BJ (cell line): ENCODE measurements around the gene ACVR1. TPM values are rescaled to one million over a fixed set of nuclear protein-coding genes. Genes with fewer than 3 reads are reported as not detected.

ENCODE experiments used
- CTCF ChIA-PET: fragments of 350-600 bp; formaldehyde crosslinking; extraction: SDS; loops from one replicate; lab custom pipeline; 2021; ENCODE audit warnings: antibody characterized with exemption, inconsistent platforms; lab: Yijun Ruan, JAX
- POLR2A ChIA-PET: fragments of 300-600 bp; sonication (Branson Sonifier 250); formaldehyde crosslinking; extraction: SDS; loops from one replicate; lab custom pipeline; 2021; ENCODE audit warnings: antibody characterized with exemption; lab: Charles Lee
- DNase-seq: peaks from one replicate; pipeline ENCODE4 v3.0.0-alpha.2; 2011; ENCODE audit warnings: low read depth
- H3K27me3 ChIP-seq: 2 replicates; pipeline ENCODE4 v1.6.0; 2011; ENCODE audit warnings: low read length; ENCODE audit not compliant: control insufficient read depth, insufficient read depth
- H3K36me3 ChIP-seq: 2 replicates; pipeline ENCODE4 v1.5.1; 2011; ENCODE audit warnings: low read length; ENCODE audit not compliant: control insufficient read depth, insufficient read depth
- H3K4me3 ChIP-seq: 2 replicates; pipeline ENCODE4 v1.5.1; 2011; ENCODE audit warnings: low read depth, mild to moderate bottlenecking, control low read depth, low read length
- CTCF ChIP-seq: IDR thresholded peaks from 2 replicates; pipeline ENCODE4 v1.5.1; 2011; ENCODE audit warnings: low read depth, mild to moderate bottlenecking, control low read depth, inconsistent platforms, low read length, moderate library complexity; ENCODE audit not compliant: insufficient read depth
- polyA plus RNA-seq: library from polyadenylated mRNA; depleted of rRNA; stranded (reverse); fragments of >200 nt; gene quantifications from 2 replicates; pipeline ENCODE4 v1.2.3, GENCODE V29; 2011

Gene ACVR1
- polyA plus RNA-seq, 1 experiment = 28.5 TPM

GRCh38 chr2:157813467-157813866 lies 62.7 kb downstream of the ACVR1 start:
- CTCF ChIA-PET = no interaction called here
- no peak overlapping the region for H3K4me3 ChIP-seq
- POLR2A ChIA-PET = no interaction called here
- no peak for TF ChIP-seq CTCF
- peaks cover 7% of the 10 kb centered on the region for H3K36me3 ChIP-seq
- no peaks in the 10 kb centered on the region for H3K27me3 ChIP-seq
- DNase-seq = no peak

GRCh38 chr2:157810037-157810436 lies 66.1 kb downstream of the ACVR1 start:
- no peak for DNase-seq
- ChIA-PET CTCF (no interaction called here), POLR2A (no interaction called here)
- Histone ChIP-seq H3K36me3 (no peaks in the 10 kb centered on the region), H3K27me3 (no peaks in the 10 kb centered on the region), H3K4me3 (no peak overlapping the region)
- no peak for TF ChIP-seq CTCF

- no peak overlapping the region for H3K4me3 ChIP-seq
- CTCF ChIA-PET = no interaction called here
- POLR2A ChIA-PET = no interaction called here
- H3K36me3 ChIP-seq = no peaks in the 10 kb centered on the region
- no peaks in the 10 kb centered on the region for H3K27me3 ChIP-seq
- no peak for DNase-seq
- no peak for TF ChIP-seq CTCF
Measured at GRCh38 chr2:157809212-157809611, 66.9 kb downstream of the ACVR1 start.

- ChIA-PET POLR2A (no interaction called here), CTCF (no interaction called here)
- Histone ChIP-seq H3K4me3 (no peak overlapping the region), H3K36me3 (no peaks in the 10 kb centered on the region), H3K27me3 (no peaks in the 10 kb centered on the region)
- TF ChIP-seq CTCF = no peak
- no peak for DNase-seq
Measured at GRCh38 chr2:157808421-157808820, 67.7 kb downstream of the ACVR1 start.

GRCh38 chr2:157806426-157807077 lies 69.6 kb downstream of the ACVR1 start:
- H3K36me3 ChIP-seq = 0 out of 2 replicates have a peak, but pooled peaks cover 3% of the 10 kb centered on the region
- POLR2A ChIA-PET = no interaction called here
- no peak overlapping the region for H3K4me3 ChIP-seq
- no peak for DNase-seq
- CTCF ChIA-PET = no interaction called here
- H3K27me3 ChIP-seq = no peaks in the 10 kb centered on the region
- no peak for TF ChIP-seq CTCF
